ENCODE results near the gene C1GALT1C1L.

DNA sequence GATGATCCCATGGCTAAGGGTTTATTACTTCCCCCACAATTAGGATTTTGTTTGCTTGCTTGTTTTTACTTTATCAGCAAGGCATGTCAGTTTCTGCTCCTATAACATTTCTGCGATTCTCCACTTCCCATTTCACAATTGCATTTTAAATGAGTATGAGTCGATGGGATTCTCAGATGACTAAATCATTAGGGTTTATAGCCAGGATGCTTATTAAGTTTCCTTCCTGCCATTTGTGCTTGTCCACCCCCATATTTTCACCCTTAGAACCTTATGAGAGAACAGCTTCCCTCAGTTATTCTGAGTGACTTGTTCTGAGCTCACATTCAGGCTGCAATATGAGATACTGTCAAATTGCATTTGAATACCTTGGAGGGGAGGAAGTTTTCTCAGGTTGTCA, 37.9 kb upstream of the C1GALT1C1L start:
- TF ChIP-seq ZNF274 (IDR thresholded peaks at IDR 0.05; ENCODE audit: low read depth, low read length) = no peak
- no peak for TF ChIP-seq SUZ12 (IDR thresholded peaks at IDR 0.05; ENCODE audit: extremely low read depth, insufficient read depth, insufficient read length)
- no peak for TF ChIP-seq YY1 (IDR thresholded peaks at IDR 0.05; ENCODE audit: insufficient read depth, insufficient read length)
